ENCODE data around the gene NEK9. TPM values are rescaled to one million over a fixed set of nuclear protein-coding genes. Genes with fewer than 3 reads are reported as not detected.

The NEK9 gene
- total RNA-seq, 4 donors from 2014 or later: 22.2 to 58.3 (median 34.3) TPM

Other genes starting within 250 kb of the NEK9 start
- 100 to 1,000 TPM in 1 of 4 donors, 10 to 100 TPM in 3; 79.1 to 190 (median 97.2) TPM for gene DLST, start 245.1 kb downstream of the NEK9 start, total RNA-seq
- gene RPS6KL1, start 203.8 kb downstream of the NEK9 start, total RNA-seq: 1 to 10 TPM in 3 of 4 donors, under 1 TPM in 1; 0.86 to 7.5 (median 1.8) TPM
- 10 to 100 TPM in 1 of 4 donors, 1 to 10 TPM in 3; 3.5 to 10.5 (median 7.9) TPM for gene PGF, start 171.5 kb downstream of the NEK9 start, total RNA-seq
- gene EIF2B2, start 124.1 kb downstream of the NEK9 start, total RNA-seq: 10 to 100 TPM; 28.9 to 46.2 (median 33.8) TPM
- 10 to 100 TPM in 3 of 4 donors, 1 to 10 TPM in 1; 8.6 to 27.0 (median 14.1) TPM for gene MLH3, start 75.6 kb downstream of the NEK9 start, total RNA-seq
- 10 to 100 TPM; 19.2 to 40.6 (median 23.0) TPM for gene ACYP1, start 63.0 kb downstream of the NEK9 start, total RNA-seq
- gene ZC2HC1C, start 57.4 kb downstream of the NEK9 start, total RNA-seq: 1 to 10 TPM in 2 of 4 donors, under 1 TPM in 2; 0.32 to 5.9 (median 1.2) TPM
- gene TMED10, start 49.6 kb upstream of the NEK9 start, total RNA-seq: 100 to 1,000 TPM; 123 to 235 (median 198) TPM
- gene FOS, start 151.8 kb upstream of the NEK9 start, total RNA-seq: 1,000 to 10,000 TPM; 2,120 to 3,987 (median 3,212) TPM